SK-N-SH (cell line): ENCODE measurements around the gene RHOH.

Source experiments
- POLR2AphosphoS5 ChIP-seq: IDR thresholded peaks from 2 replicates; pipeline ENCODE4 v1.6.1; 2012; ENCODE audit warnings: low read depth, low read length
- RAD21 ChIP-seq: IDR thresholded peaks from 2 replicates; pipeline ENCODE4 v1.6.1; 2012; ENCODE audit warnings: mild to moderate bottlenecking, low read length

GRCh38 chr4:40275065-40275730 lies 78.4 kb downstream of the RHOH start:
- TF ChIP-seq RAD21 (no peak), POLR2AphosphoS5 (no peak)
